ENCODE data around the gene ADAM10. TPM values are rescaled to one million over a fixed set of nuclear protein-coding genes. Genes with fewer than 3 reads are reported as not detected.
A peak's percentile ranks its signal among the peaks of the same experiment; 100 is the strongest.

Gene ADAM10
- total and polyA plus RNA-seq, 2 of the 8 experiments (the other 6 are each of a cell fraction or from before 2014, with no cell fraction given): 46.5 to 163 TPM

DNA sequence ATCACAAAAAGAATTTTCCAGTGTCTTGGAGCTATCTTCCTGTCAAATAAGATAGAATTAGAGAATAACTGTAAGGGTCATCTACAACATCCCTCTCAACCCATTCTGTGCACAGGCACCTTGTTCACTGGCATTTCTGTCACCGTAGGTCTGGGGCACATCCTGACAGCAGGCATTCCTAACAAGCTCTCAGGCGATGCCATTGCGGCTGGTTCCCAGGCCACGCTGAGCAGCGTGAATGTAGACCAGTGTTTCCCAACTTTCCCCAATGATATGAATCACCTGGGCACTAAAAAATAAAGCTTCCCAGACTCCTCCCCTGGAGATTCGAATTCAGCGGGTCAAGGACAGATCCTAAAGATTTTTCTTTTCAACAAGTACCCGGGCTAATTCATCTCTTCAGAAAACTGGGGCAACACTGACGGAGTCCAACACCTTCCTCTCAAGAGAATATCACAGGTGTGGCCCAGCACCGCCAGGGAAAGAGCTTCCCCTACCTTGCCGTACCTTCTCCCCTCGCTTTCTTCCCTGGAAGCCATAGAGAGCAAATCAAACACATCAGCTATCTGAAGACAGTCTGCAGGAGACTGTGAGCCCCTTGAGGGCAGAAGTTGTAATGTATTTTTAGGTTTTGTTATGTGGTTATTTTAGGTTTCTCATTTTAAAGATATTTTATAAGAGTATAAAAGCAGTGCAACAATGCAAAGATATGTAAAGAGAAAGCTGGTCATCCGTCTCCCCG, 174.3 kb downstream of the ADAM10 start (continued):
- peak in 1 of 2 experiments; percentile 32; a peak in 2 of 4 replicates for TF ChIP-seq RAD21 (IDR thresholded peaks at IDR 0.05 in 1 of 2, conservative IDR thresholded peaks at IDR 0.05 in 1 of 2; ENCODE audit: low read depth in 2 of 2, low read length in 2 of 2)
- no peak for TF ChIP-seq RBBP5 (IDR thresholded peaks at IDR 0.05; ENCODE audit: borderline replicate concordance, low read depth, low read length)
- no peak for TF ChIP-seq SAP30 (IDR thresholded peaks at IDR 0.05; ENCODE audit: insufficient read depth, insufficient replicate concordance, low read length)
- no peak for TF ChIP-seq YY1 (IDR thresholded peaks at IDR 0.05; ENCODE audit: low read depth, low read length)
- TF ChIP-seq HDAC2 (IDR thresholded peaks at IDR 0.05; ENCODE audit: borderline replicate concordance in 1 of 2, low read depth in 2 of 2, low read length in 2 of 2): no peak
- no peak for TF ChIP-seq RFX5 (IDR thresholded peaks at IDR 0.05; ENCODE audit: borderline replicate concordance, low read depth, low read length)
- TF ChIP-seq, protein P1, sequence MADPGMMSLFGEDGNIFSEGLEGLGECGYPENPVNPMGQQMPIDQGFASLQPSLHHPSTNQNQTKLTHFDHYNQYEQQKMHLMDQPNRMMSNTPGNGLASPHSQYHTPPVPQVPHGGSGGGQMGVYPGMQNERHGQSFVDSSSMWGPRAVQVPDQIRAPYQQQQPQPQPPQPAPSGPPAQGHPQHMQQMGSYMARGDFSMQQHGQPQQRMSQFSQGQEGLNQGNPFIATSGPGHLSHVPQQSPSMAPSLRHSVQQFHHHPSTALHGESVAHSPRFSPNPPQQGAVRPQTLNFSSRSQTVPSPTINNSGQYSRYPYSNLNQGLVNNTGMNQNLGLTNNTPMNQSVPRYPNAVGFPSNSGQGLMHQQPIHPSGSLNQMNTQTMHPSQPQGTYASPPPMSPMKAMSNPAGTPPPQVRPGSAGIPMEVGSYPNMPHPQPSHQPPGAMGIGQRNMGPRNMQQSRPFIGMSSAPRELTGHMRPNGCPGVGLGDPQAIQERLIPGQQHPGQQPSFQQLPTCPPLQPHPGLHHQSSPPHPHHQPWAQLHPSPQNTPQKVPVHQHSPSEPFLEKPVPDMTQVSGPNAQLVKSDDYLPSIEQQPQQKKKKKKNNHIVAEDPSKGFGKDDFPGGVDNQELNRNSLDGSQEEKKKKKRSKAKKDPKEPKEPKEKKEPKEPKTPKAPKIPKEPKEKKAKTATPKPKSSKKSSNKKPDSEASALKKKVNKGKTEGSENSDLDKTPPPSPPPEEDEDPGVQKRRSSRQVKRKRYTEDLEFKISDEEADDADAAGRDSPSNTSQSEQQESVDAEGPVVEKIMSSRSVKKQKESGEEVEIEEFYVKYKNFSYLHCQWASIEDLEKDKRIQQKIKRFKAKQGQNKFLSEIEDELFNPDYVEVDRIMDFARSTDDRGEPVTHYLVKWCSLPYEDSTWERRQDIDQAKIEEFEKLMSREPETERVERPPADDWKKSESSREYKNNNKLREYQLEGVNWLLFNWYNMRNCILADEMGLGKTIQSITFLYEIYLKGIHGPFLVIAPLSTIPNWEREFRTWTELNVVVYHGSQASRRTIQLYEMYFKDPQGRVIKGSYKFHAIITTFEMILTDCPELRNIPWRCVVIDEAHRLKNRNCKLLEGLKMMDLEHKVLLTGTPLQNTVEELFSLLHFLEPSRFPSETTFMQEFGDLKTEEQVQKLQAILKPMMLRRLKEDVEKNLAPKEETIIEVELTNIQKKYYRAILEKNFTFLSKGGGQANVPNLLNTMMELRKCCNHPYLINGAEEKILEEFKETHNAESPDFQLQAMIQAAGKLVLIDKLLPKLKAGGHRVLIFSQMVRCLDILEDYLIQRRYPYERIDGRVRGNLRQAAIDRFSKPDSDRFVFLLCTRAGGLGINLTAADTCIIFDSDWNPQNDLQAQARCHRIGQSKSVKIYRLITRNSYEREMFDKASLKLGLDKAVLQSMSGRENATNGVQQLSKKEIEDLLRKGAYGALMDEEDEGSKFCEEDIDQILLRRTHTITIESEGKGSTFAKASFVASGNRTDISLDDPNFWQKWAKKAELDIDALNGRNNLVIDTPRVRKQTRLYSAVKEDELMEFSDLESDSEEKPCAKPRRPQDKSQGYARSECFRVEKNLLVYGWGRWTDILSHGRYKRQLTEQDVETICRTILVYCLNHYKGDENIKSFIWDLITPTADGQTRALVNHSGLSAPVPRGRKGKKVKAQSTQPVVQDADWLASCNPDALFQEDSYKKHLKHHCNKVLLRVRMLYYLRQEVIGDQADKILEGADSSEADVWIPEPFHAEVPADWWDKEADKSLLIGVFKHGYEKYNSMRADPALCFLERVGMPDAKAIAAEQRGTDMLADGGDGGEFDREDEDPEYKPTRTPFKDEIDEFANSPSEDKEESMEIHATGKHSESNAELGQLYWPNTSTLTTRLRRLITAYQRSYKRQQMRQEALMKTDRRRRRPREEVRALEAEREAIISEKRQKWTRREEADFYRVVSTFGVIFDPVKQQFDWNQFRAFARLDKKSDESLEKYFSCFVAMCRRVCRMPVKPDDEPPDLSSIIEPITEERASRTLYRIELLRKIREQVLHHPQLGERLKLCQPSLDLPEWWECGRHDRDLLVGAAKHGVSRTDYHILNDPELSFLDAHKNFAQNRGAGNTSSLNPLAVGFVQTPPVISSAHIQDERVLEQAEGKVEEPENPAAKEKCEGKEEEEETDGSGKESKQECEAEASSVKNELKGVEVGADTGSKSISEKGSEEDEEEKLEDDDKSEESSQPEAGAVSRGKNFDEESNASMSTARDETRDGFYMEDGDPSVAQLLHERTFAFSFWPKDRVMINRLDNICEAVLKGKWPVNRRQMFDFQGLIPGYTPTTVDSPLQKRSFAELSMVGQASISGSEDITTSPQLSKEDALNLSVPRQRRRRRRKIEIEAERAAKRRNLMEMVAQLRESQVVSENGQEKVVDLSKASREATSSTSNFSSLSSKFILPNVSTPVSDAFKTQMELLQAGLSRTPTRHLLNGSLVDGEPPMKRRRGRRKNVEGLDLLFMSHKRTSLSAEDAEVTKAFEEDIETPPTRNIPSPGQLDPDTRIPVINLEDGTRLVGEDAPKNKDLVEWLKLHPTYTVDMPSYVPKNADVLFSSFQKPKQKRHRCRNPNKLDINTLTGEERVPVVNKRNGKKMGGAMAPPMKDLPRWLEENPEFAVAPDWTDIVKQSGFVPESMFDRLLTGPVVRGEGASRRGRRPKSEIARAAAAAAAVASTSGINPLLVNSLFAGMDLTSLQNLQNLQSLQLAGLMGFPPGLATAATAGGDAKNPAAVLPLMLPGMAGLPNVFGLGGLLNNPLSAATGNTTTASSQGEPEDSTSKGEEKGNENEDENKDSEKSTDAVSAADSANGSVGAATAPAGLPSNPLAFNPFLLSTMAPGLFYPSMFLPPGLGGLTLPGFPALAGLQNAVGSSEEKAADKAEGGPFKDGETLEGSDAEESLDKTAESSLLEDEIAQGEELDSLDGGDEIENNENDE (IDR thresholded peaks at IDR 0.05; ENCODE audit: insufficient replicate concordance, low read length): no peak
- TF ChIP-seq RXRA (IDR thresholded peaks at IDR 0.05; ENCODE audit: insufficient read depth, low read depth, low read length): no peak
- TF ChIP-seq SRF (IDR thresholded peaks at IDR 0.05; ENCODE audit: low read depth, low read length): no peak

Measured in H1 (cell line).